Peyer's patch (tissue), 4 donors: ENCODE results near the gene TMEM107.

Experiments
- CTCF ChIP-seq, 6 experiments: fragments of 450-650 bp in 4 of 6; fragments of 200-600 bp in 2 of 6; sonication (generic) in 1 of 6; IDR thresholded peaks; one replicate each; pipeline ENCODE4 v1.5.1; 2017 to 2019; ENCODE audit warnings: antibody characterized with exemption in 6 of 6, mild to moderate bottlenecking in 3 of 6, moderate library complexity in 1 of 6
- POLR2A ChIP-seq, 2 donors: fragments of 450-650 bp; IDR thresholded peaks; one replicate each; pipeline ENCODE4 v1.5.1; 2017; ENCODE audit warnings: antibody characterized with exemption in 2 of 2, mild to moderate bottlenecking in 2 of 2, moderate library complexity in 2 of 2

- TF ChIP-seq CTCF (IDR thresholded peaks at IDR 0.05) (no peak), POLR2A (IDR thresholded peaks at IDR 0.05) (no peak)
Measured at GRCh38 chr17:8147141-8147804, 28.9 kb downstream of the TMEM107 start.
